Spleen (tissue), 11 donors: ENCODE data around the gene HOXB4. TPM values are rescaled to one million over a fixed set of nuclear protein-coding genes. Genes with fewer than 3 reads are reported as not detected.
A peak's percentile ranks its signal among the peaks of the same experiment; 100 is the strongest.

Experiments used
- DNase-seq: peaks from one replicate; pipeline ENCODE4 v3.0.0-alpha.2; 2020
- H3K27ac ChIP-seq, 8 donors: fragments of 200-600 bp; sonication (generic) in 7 of 8; 1 replicate in 4 of 8; 2 replicates in 4 of 8; pipeline versions ENCODE4 v1.5.0 to v1.8.0; 2016 to 2021; ENCODE audit warnings: inconsistent platforms in 4 of 8, mild to moderate bottlenecking in 4 of 8, moderate library complexity in 1 of 8
- H3K27me3 ChIP-seq, 7 donors: fragments of 200-600 bp; sonication (generic) in 6 of 7; replicated peaks in 1 of 7; 1 replicate in 4 of 7; 2 replicates in 3 of 7; pipeline versions ENCODE4 v1.5.0 to v1.8.0; 2016 to 2021; ENCODE audit warnings: inconsistent platforms in 3 of 7, mild to moderate bottlenecking in 1 of 7
- H3K36me3 ChIP-seq, 6 donors: fragments of 200-600 bp; sonication (generic) in 5 of 6; 1 replicate in 4 of 6; 2 replicates in 2 of 6; pipeline versions ENCODE4 v1.5.0 to v1.8.0; 2016 to 2021; ENCODE audit warnings: inconsistent platforms in 2 of 6
- H3K4me1 ChIP-seq, 6 donors: fragments of 200-600 bp; sonication (generic) in 5 of 6; 1 replicate in 3 of 6; 2 replicates in 3 of 6; pipeline versions ENCODE4 v1.5.0 to v1.8.0; 2016 to 2021; ENCODE audit warnings: inconsistent platforms in 3 of 6
- H3K4me3 ChIP-seq, 8 donors: fragments of 200-600 bp; sonication (generic) in 7 of 8; 1 replicate in 4 of 8; 2 replicates in 4 of 8; pipeline versions ENCODE4 v1.5.0 to v1.8.0; 2016 to 2021; ENCODE audit warnings: inconsistent platforms in 4 of 8, mild to moderate bottlenecking in 4 of 8, moderate library complexity in 2 of 8
- H3K9me3 ChIP-seq, 8 donors: fragments of 200-600 bp; sonication (generic) in 7 of 8; 1 replicate in 4 of 8; 2 replicates in 4 of 8; pipeline versions ENCODE4 v1.5.0 to v1.8.0; 2016 to 2021; ENCODE audit warnings: inconsistent platforms in 4 of 8
- POLR2A ChIP-seq, 3 donors: fragments of 450-650 bp; IDR thresholded peaks; one replicate each; pipeline ENCODE4 v1.5.1; 2017; ENCODE audit warnings: antibody characterized with exemption in 3 of 3, mild to moderate bottlenecking in 1 of 3
- POLR2AphosphoS5 ChIP-seq, 3 donors: sonication (generic); formaldehyde crosslinking; IDR thresholded peaks; one replicate each; pipeline ENCODE4 v1.5.1; 2017; ENCODE audit warnings: antibody characterized with exemption in 3 of 3
- WGBS, 5 donors: extraction: QIAGEN DNeasy Blood & Tissue Kit in 3 of 5; methylation state at CpG; one replicate each; pipeline versions ENCODE4 v1.1.5 to v1.1.7; 2013 to 2018; 5-methylcytosine and 5-hydroxymethylcytosine counted together
- intact Hi-C: fragments of 100-400 bp; cut with DNase I; formaldehyde crosslinking; loops from one replicate; pipeline ENCODE4 v1.15.0; 2023; ENCODE audit warnings: low total_unique reads
- polyA plus RNA-seq, 3 donors: library from polyadenylated mRNA; stranded (reverse); fragments of 200-250 nt; gene quantifications; one replicate each; pipeline ENCODE4 v1.2.1, GENCODE V29; 2013
- total RNA-seq, 7 donors: library from RNA; depleted of rRNA in 3 of 7; stranded (reverse); fragments of >200 nt in 3 of 7; fragmentation: NEBNext Ultra II Directional in 4 of 7; extraction: Animal tissue kit (Norgen Biotek cat#: 25700) in 4 of 7; gene quantifications; one replicate each; pipeline versions ENCODE4 v1.1.0 to v1.2.1, GENCODE V29; 2016 to 2021
- TF ChIP-seq, protein P1 (sequence below), 11 experiments: fragments of 200-600 bp in 7 of 11; fragments of 450-650 bp in 4 of 11; sonication (generic) in 4 of 11; IDR thresholded peaks in 8 of 11; conservative IDR thresholded peaks in 3 of 11; 1 replicate in 7 of 11; 2 replicates in 4 of 11; pipeline versions ENCODE4 v1.4.0 to v1.8.0; 2016 to 2021; ENCODE audit warnings: antibody characterized with exemption in 11 of 11, inconsistent platforms in 4 of 11, mild to moderate bottlenecking in 1 of 11
- donor health status: healthy with polysubstance abuse.
- donor health status: DM: no; HTN: no; CAD: no; lungs with moderate emphysema.
- donor health status: DM: no; HTN: no; CAD: no.
- donor health status: Bipolar disorder and iron deficiency.
- donor health status: healthy.
- donor health status: DM: no; HTN: no; CAD: no.
- donor health status: DM: yes; HTN: yes; CAD: no.

HOXB4 gene
- total and polyA plus RNA-seq, 10 donors, result 1.9 to 6.4 (median 2.7) TPM

DNA sequence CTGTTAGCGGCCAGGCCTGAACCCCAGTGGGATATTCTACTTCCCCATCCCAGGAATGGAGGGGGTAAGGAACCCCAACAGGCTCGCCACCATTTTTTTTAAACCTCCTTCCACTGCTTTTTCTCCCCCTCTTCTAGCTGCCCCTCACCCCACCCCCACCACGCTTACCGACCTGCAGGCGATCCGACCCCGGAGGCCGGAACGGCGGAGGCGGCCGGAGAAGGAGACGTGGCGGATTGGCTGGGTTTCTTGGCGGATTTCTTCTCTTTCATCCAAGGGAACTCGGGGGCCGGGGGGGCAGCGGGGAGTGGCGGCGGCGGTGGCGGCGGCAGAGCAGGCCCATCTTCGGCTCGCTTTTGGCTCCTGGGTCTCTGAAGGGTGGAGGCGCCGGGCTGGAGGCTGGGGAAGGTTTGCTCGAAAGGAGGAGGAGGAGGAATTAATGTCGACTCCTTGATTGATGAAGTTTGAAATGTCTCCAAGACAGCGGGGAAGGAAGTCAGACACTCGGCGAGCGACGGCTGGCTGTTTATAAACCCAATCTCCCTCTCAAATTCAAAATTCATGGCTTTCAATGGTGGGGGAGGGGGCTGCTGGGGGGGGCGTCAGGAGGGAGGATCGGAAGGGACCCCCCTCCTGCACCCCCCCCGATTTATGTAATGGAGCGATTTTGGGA lies 33.7 kb downstream of the HOXB4 start:
- WGBS, 5 donors, result 3 to 7% (median 4%) methylated on average over 37 to 38 of the region's 38 CpGs
- H3K4me1 ChIP-seq, result peaks cover 2 to 94% (median 48%) of the 10 kb centered on the region in 6 donors
- intact Hi-C loops, result no loop called here

DNA sequence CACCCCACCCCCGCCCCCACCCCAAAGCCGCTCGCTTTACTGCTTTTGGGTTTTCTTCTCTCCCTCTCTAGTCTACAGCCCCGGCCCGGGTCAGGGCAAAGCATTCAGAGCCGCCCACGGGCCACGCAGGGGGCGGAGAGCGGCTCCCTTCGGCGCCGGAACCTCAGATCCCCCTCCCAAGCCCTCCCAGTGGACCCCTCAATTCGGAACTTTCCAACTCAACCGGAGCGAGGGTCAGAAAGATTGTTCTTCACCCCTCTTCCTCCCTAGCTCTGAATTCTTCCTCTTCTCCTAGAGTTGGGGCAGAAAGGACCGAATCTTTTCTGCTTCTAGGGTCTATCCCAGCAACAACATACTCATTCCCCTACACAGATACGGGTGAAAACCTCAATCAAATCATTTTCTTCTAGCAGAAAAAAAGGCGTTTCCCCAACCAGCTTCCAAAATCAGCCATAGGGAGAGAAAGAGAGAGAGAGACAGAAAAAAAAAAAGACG lies 34.2 kb downstream of the HOXB4 start:
- peak overlapping the region; percentile 48 to 79 (median 67) for H3K4me3 ChIP-seq
- peaks cover 0 to 90% (median 37%) of the 10 kb centered on the region in 7 donors for H3K27me3 ChIP-seq
- intact Hi-C loops, result no loop called here
- WGBS, 5 donors, result 1 to 5% (median 2%) methylated on average over 19 to 20 of the region's 20 CpGs
- TF ChIP-seq POLR2AphosphoS5 (IDR thresholded peaks at IDR 0.05) (no peak), POLR2A (IDR thresholded peaks at IDR 0.05) (no peak)
- TF ChIP-seq, protein P1, sequence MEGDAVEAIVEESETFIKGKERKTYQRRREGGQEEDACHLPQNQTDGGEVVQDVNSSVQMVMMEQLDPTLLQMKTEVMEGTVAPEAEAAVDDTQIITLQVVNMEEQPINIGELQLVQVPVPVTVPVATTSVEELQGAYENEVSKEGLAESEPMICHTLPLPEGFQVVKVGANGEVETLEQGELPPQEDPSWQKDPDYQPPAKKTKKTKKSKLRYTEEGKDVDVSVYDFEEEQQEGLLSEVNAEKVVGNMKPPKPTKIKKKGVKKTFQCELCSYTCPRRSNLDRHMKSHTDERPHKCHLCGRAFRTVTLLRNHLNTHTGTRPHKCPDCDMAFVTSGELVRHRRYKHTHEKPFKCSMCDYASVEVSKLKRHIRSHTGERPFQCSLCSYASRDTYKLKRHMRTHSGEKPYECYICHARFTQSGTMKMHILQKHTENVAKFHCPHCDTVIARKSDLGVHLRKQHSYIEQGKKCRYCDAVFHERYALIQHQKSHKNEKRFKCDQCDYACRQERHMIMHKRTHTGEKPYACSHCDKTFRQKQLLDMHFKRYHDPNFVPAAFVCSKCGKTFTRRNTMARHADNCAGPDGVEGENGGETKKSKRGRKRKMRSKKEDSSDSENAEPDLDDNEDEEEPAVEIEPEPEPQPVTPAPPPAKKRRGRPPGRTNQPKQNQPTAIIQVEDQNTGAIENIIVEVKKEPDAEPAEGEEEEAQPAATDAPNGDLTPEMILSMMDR (IDR thresholded peaks at IDR 0.05 in 8 of 11, conservative IDR thresholded peaks at IDR 0.05 in 3 of 11), result no peak
- H3K36me3 ChIP-seq, result no peaks in the 10 kb centered on the region
- no peak for DNase-seq
- no peaks in the 10 kb centered on the region for H3K9me3 ChIP-seq
- H3K4me1 ChIP-seq, result peaks cover 2 to 89% (median 48%) of the 10 kb centered on the region in 6 donors
- H3K27ac ChIP-seq, result peak overlapping the region; percentile 85 to 94 (median 88)

More for the DNA sequence above, 33.7 kb downstream of the HOXB4 start:
- DNase-seq, result no peak
- peak overlapping the region; percentile 85 to 94 (median 88) for H3K27ac ChIP-seq
- H3K36me3 ChIP-seq, result no peaks in the 10 kb centered on the region
- H3K9me3 ChIP-seq, result no peaks in the 10 kb centered on the region
- peaks cover 0 to 84% (median 37%) of the 10 kb centered on the region in 7 donors for H3K27me3 ChIP-seq
- TF ChIP-seq, protein P1 (IDR thresholded peaks at IDR 0.05 in 8 of 11, conservative IDR thresholded peaks at IDR 0.05 in 3 of 11), result no peak
- TF ChIP-seq POLR2AphosphoS5 (IDR thresholded peaks at IDR 0.05), result peak in 2 of 3 donors; percentile 68 to 74
- no peak for TF ChIP-seq POLR2A (IDR thresholded peaks at IDR 0.05)
- H3K4me3 ChIP-seq, result peak overlapping the region; percentile 48 to 79 (median 67)

DNA sequence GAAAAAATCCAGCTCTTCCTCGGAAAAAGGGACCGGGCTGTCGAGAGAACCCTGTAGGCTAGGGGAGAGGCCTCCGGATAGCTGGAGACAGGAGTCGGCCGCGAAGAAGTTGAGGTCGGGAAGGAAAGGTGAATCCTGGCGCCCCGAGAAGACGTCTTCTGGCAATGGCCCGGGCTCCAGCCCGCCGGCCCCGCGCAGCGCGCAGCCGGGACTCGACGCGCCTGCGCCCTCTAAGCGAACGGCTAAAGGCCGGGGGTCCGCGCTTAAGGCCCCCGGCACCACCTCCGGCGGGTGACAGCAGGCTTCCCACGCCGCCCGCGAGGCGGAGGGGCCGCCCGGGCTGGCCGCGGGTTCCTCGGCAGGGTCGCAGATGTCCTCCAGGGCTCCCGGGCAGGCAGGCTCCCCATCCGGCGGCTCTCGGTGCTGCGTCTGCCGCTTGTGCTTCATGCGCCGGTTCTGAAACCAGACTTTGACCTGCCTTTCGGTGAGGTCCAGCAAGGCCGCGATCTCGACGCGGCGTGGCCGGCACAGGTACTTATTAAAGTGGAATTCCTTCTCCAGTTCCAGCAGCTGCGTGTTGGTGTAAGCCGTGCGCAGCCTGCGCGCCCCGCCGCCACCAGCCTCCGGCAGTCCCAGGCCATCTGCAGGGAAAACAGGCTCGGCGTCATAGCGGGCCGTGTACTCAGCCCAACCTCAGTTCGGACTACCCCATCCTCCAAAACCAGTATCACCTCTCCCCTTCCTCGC lies 34.9 kb downstream of the HOXB4 start:
- H3K4me1 ChIP-seq, result peaks cover 2 to 82% (median 45%) of the 10 kb centered on the region in 6 donors
- H3K27me3 ChIP-seq, result peaks cover 0 to 93% (median 37%) of the 10 kb centered on the region in 7 donors
- intact Hi-C loops, result no loop called here
- no peaks in the 10 kb centered on the region for H3K36me3 ChIP-seq
- no peaks in the 10 kb centered on the region for H3K9me3 ChIP-seq
- 0 to 1% (median 1%) methylated on average over 34 to 72 of the region's 72 CpGs for WGBS, 5 donors
- peak overlapping the region; percentile 85 to 94 (median 88) for H3K27ac ChIP-seq
- TF ChIP-seq, protein P1 (IDR thresholded peaks at IDR 0.05 in 8 of 11, conservative IDR thresholded peaks at IDR 0.05 in 3 of 11), result peak in 2 of 11 experiments; percentile 31 to 33
- TF ChIP-seq POLR2A (IDR thresholded peaks at IDR 0.05), result no peak
- TF ChIP-seq POLR2AphosphoS5 (IDR thresholded peaks at IDR 0.05), result peak in 2 of 3 donors; percentile 52 to 56
- no peak for DNase-seq
- H3K4me3 ChIP-seq, result peak overlapping the region; percentile 48 to 79 (median 67)
